ENCODE data around the gene KDM4B.

GRCh38 chr19:5106191-5106726, 137.3 kb downstream of the KDM4B start:
- TF ChIP-seq TAF1 (IDR thresholded peaks at IDR 0.05; ENCODE audit: borderline replicate concordance, low read depth, low read length) (no peak), POLR2AphosphoS5 (IDR thresholded peaks at IDR 0.05; ENCODE audit: low read depth, low read length) (no peak), POLR2A (IDR thresholded peaks at IDR 0.05; ENCODE audit: low read depth, low read length) (no peak)

Measured in GM12892 (cell line).